AG04450 (cell line): Measurements from ENCODE around the gene MALRD1. TPM values are rescaled to one million over a fixed set of nuclear protein-coding genes. Genes with fewer than 3 reads are reported as not detected.

Source experiments
- CTCF ChIA-PET: fragments of 300-600, 350-600 bp; formaldehyde crosslinking; extraction: SDS; loops from one replicate; lab custom pipeline; 2022; ENCODE audit warnings: antibody characterized with exemption, inconsistent platforms; lab: Charles Lee
- POLR2A ChIA-PET: fragments of 350-600 bp; formaldehyde crosslinking; extraction: SDS; loops from one replicate; lab custom pipeline; 2021; ENCODE audit warnings: antibody characterized with exemption, inconsistent platforms; lab: Yijun Ruan, JAX
- DNase-seq: peaks from one replicate; pipeline ENCODE4 v3.0.0-alpha.2; 2011; ENCODE audit warnings: low read depth, low spot score
- H3K27ac ChIP-seq: one replicate; pipeline ENCODE4 v1.5.1; 2012; ENCODE audit warnings: low read depth, low read length, control low read depth
- H3K27me3 ChIP-seq: one replicate; pipeline ENCODE4 v1.6.0; 2012; ENCODE audit warnings: low read length; ENCODE audit not compliant: control insufficient read depth, insufficient read depth
- H3K4me3 ChIP-seq: 2 replicates; pipeline ENCODE4 v1.5.1; 2011; ENCODE audit warnings: mild to moderate bottlenecking, low read depth, low read length, control low read depth
- H3K9me3 ChIP-seq: 2 replicates; pipeline ENCODE4 v1.5.1; 2012; ENCODE audit warnings: low read length; ENCODE audit not compliant: control insufficient read depth, insufficient read depth
- polyA plus RNA-seq: library from polyadenylated mRNA; depleted of rRNA; stranded (reverse); fragments of >200 nt; gene quantifications from 2 replicates; pipeline ENCODE4 v1.2.3, GENCODE V29; 2011
- TF ChIP-seq, protein P1 (sequence below): IDR thresholded peaks from 2 replicates; pipeline ENCODE4 v1.5.1; 2011; ENCODE audit warnings: low read depth, low read length, control low read depth, inconsistent platforms

Gene MALRD1
- polyA plus RNA-seq, 1 experiment: 2.4 TPM

DNA sequence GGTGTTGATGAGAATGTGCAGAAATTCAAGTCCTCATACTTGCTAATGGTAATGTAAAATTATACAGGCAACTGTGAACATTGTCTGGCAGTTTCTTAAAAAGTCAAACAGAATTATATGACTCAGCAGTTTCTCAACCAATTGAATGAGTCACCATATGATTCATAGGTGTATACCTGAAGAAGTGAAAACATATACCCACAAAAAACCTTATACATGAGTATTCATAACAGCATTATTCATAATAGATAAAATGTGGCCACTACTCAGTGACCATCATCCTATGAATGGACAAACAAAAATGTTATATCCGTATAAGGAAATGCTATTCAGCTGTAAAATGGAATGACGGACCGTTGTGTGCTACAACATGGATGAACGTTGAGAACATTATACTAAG, 253.5 kb downstream of the MALRD1 start:
- TF ChIP-seq, protein P1, sequence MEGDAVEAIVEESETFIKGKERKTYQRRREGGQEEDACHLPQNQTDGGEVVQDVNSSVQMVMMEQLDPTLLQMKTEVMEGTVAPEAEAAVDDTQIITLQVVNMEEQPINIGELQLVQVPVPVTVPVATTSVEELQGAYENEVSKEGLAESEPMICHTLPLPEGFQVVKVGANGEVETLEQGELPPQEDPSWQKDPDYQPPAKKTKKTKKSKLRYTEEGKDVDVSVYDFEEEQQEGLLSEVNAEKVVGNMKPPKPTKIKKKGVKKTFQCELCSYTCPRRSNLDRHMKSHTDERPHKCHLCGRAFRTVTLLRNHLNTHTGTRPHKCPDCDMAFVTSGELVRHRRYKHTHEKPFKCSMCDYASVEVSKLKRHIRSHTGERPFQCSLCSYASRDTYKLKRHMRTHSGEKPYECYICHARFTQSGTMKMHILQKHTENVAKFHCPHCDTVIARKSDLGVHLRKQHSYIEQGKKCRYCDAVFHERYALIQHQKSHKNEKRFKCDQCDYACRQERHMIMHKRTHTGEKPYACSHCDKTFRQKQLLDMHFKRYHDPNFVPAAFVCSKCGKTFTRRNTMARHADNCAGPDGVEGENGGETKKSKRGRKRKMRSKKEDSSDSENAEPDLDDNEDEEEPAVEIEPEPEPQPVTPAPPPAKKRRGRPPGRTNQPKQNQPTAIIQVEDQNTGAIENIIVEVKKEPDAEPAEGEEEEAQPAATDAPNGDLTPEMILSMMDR: no peak
- ChIA-PET POLR2A (no interaction called here), CTCF (no interaction called here)
- Histone ChIP-seq H3K27me3 (no peaks in the 10 kb centered on the region), H3K9me3 (no peaks in the 10 kb centered on the region), H3K27ac (no peak overlapping the region), H3K4me3 (no peak overlapping the region)
- DNase-seq: peak; percentile 45

DNA sequence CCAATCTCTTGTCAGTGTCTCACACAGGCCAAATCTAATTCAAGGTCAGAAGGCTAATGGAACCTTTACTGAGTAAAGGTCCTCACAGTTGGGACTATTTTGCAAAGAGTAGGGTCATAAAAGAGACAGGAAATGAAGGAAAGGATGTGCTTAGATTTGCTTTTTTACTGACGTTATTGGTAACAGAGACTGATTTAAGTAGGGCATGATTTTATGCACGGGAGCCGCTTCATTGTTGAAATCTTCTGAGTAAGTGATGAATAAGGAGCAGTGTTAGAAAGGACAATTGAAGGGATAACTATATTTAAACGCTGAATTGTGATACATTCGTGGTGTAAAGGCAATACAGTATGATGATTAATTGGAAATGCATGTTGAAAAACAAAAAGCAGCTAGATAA, 261.5 kb downstream of the MALRD1 start:
- Histone ChIP-seq H3K9me3 (no peaks in the 10 kb centered on the region), H3K27me3 (no peaks in the 10 kb centered on the region), H3K4me3 (no peak overlapping the region), H3K27ac (no peak overlapping the region)
- ChIA-PET POLR2A (no interaction called here), CTCF (no interaction called here)
- TF ChIP-seq, protein P1: no peak
- DNase-seq: no peak

DNA sequence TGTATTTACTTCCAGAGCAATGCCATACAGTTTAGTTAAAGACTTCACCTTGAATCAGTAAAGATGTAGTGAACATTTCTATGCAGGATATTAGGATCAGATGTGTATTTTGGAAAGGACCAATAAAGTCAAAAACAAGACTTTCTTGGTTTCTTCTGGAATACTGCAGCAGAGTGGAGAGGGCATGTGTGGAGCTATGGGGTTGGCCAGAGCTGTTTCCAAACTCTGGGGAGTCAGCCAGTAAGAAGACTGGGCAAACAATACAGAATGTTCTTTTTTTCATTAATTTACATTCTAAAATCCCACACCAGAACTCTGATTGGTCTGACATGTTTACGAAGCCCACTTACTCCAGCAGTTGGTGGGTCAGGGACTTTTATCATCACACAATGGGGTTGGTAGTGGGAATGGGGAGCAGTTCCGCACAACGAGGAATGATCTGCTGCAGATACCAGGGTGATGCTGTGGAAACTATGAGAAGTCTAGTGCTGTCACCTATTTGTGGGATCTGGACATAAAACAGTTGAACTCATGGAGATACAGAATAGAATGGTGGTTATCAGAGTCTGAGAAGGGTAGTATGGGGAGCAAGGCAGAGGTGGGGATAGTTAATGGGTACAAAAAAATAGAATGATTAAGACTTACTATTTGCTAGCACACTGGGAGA, 267.7 kb downstream of the MALRD1 start:
- H3K4me3 ChIP-seq: no peak overlapping the region
- ChIA-PET POLR2A (no interaction called here), CTCF (no interaction called here)
- H3K27ac ChIP-seq: no peak overlapping the region
- TF ChIP-seq, protein P1: no peak
- H3K9me3 ChIP-seq: no peaks in the 10 kb centered on the region
- no peaks in the 10 kb centered on the region for H3K27me3 ChIP-seq
- DNase-seq: no peak

DNA sequence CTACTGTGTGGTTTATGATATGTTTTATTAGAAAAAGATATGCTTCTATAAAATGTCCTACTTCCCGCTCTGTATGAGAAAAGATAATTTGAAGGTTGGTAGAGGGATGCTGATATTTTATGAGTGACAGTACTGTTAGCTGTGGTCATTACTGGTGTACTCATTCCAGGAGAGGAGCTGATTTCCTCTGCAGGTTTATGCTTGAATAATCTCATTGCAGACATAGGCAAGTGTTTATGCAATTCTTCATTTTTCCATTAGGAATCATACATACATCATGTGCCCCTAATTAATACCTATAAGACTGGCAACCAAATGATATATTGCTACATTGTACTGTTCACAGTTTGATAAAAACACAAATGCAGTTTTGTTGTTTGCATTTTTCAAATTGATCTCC, 269.4 kb downstream of the MALRD1 start:
- no peaks in the 10 kb centered on the region for H3K9me3 ChIP-seq
- no peak overlapping the region for H3K4me3 ChIP-seq
- DNase-seq: no peak
- ChIA-PET POLR2A (no interaction called here), CTCF (no interaction called here)
- H3K27me3 ChIP-seq: no peaks in the 10 kb centered on the region
- TF ChIP-seq, protein P1: no peak
- no peak overlapping the region for H3K27ac ChIP-seq

DNA sequence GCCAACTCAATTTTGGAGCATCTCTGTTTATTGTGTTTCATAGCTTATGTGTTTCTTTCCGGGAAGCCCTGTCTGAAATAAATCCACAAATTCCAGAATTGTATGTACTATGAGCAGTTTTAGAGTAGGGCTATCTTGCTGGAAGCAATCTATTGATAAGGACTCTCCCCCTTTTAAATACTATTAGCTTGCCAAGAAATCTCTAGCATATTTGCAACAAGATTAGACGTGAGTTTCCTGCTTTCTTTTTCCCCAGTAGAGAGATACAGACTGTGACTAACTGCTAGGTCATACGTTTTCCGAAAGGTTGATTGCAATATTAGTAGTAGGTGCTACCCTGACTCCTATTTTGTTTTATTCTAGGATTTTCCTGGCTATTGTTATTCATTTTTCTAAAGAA, 277.0 kb downstream of the MALRD1 start:
- ChIA-PET POLR2A (no interaction called here), CTCF (no interaction called here)
- no peak overlapping the region for H3K27ac ChIP-seq
- H3K4me3 ChIP-seq: no peak overlapping the region
- no peaks in the 10 kb centered on the region for H3K9me3 ChIP-seq
- no peaks in the 10 kb centered on the region for H3K27me3 ChIP-seq
- no peak for DNase-seq
- TF ChIP-seq, protein P1: no peak
